GM23338 (cell line): ENCODE data around the gene HYAL2. TPM values are rescaled to one million over a fixed set of nuclear protein-coding genes. Genes with fewer than 3 reads are reported as not detected.

Experiments used
- CREB1 ChIP-seq: fragments of 250-450 bp; sonication (Bioruptor Pico); IDR thresholded peaks from 2 replicates; pipeline ENCODE4 v1.5.0; 2020; ENCODE audit warnings: low read depth, mild to moderate bottlenecking, moderate library complexity
- EZH2 ChIP-seq: fragments of 200-600 bp; sonication (generic); IDR thresholded peaks from one replicate; pipeline ENCODE4 v1.8.0; 2017; ENCODE audit warnings: antibody characterized with exemption, mild to moderate bottlenecking, low read depth; ENCODE audit not compliant: unreplicated experiment
- JUNB ChIP-seq: IDR thresholded peaks from one replicate; pipeline ENCODE4 v1.6.1; 2016; ENCODE audit warnings: antibody characterized with exemption; ENCODE audit not compliant: unreplicated experiment
- NANOG ChIP-seq: IDR thresholded peaks from 2 replicates; pipeline ENCODE4 v1.6.1; 2016; ENCODE audit warnings: antibody characterized with exemption, borderline replicate concordance
- STAT1 ChIP-seq: IDR thresholded peaks from one replicate; pipeline ENCODE4 v1.6.1; 2016; ENCODE audit warnings: antibody characterized with exemption; ENCODE audit not compliant: unreplicated experiment
- ZNF114 ChIP-seq: fragments of 250-450 bp; sonication (Bioruptor Pico); IDR thresholded peaks from 2 replicates; pipeline ENCODE4 v1.5.0; 2020; ENCODE audit warnings: mild to moderate bottlenecking, moderate library complexity
- ZNF331 ChIP-seq: fragments of 250-450 bp; sonication (Bioruptor Pico); IDR thresholded peaks from 2 replicates; pipeline ENCODE4 v1.5.0; 2020; ENCODE audit warnings: low read depth, mild to moderate bottlenecking, moderate library complexity
- polyA plus RNA-seq: library from polyadenylated mRNA; unstranded; fragments of >200 nt; fragmentation: Nextera tagmentation; extraction: Ambion mirVana; gene quantifications from 2 replicates; pipeline ENCODE4 v1.2.1, GENCODE V29; 2016
- total RNA-seq: library from RNA; depleted of rRNA; stranded (reverse); fragments of >200 nt; shearing (Covaris generic); gene quantifications from 2 replicates; pipeline ENCODE4 v1.2.3, GENCODE V29; 2014
- TF ChIP-seq, protein P1 (sequence below): fragments of 250-450 bp; sonication (Bioruptor Pico); IDR thresholded peaks from 2 replicates; pipeline ENCODE4 v1.5.0; 2020; ENCODE audit warnings: mild to moderate bottlenecking, moderate library complexity
- TF ChIP-seq, protein P2 (sequence below): IDR thresholded peaks from one replicate; pipeline ENCODE4 v1.6.1; 2018; ENCODE audit warnings: antibody characterized with exemption; ENCODE audit not compliant: unreplicated experiment

HYAL2 gene
- total and polyA plus RNA-seq, 2 experiments from 2014 or later = 28.9 to 74.3 TPM

DNA sequence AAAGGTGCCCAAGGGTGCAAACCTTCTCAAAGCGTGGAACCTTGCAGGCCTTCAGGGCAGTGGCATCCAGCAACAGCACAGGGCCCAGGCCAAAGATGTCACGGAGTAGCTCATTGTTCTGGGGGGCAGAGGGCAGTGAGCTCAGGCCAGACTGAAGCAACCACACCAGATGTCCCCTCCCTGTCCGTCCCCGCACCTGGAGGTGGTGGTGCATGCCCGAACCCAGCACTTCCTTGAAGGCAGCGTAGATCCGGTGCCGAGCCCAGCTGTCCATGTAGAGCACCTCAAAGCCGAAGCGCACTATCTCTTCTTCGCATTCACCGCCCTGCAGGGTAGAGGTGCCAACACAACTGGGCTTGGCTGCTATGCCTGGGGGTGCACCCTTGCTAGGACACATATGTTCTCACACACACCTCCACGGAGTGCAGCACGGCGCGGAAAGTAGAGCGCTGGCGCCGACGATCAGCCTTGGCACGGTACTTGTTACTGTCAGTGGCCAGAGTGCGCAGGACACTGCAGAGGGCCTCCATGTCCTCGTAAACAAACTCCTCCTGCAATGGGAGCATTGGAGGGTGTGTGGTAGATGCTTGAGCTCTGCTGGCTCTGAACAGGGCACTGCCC, 34.0 kb downstream of the HYAL2 start (continued):
- TF ChIP-seq, protein P1, sequence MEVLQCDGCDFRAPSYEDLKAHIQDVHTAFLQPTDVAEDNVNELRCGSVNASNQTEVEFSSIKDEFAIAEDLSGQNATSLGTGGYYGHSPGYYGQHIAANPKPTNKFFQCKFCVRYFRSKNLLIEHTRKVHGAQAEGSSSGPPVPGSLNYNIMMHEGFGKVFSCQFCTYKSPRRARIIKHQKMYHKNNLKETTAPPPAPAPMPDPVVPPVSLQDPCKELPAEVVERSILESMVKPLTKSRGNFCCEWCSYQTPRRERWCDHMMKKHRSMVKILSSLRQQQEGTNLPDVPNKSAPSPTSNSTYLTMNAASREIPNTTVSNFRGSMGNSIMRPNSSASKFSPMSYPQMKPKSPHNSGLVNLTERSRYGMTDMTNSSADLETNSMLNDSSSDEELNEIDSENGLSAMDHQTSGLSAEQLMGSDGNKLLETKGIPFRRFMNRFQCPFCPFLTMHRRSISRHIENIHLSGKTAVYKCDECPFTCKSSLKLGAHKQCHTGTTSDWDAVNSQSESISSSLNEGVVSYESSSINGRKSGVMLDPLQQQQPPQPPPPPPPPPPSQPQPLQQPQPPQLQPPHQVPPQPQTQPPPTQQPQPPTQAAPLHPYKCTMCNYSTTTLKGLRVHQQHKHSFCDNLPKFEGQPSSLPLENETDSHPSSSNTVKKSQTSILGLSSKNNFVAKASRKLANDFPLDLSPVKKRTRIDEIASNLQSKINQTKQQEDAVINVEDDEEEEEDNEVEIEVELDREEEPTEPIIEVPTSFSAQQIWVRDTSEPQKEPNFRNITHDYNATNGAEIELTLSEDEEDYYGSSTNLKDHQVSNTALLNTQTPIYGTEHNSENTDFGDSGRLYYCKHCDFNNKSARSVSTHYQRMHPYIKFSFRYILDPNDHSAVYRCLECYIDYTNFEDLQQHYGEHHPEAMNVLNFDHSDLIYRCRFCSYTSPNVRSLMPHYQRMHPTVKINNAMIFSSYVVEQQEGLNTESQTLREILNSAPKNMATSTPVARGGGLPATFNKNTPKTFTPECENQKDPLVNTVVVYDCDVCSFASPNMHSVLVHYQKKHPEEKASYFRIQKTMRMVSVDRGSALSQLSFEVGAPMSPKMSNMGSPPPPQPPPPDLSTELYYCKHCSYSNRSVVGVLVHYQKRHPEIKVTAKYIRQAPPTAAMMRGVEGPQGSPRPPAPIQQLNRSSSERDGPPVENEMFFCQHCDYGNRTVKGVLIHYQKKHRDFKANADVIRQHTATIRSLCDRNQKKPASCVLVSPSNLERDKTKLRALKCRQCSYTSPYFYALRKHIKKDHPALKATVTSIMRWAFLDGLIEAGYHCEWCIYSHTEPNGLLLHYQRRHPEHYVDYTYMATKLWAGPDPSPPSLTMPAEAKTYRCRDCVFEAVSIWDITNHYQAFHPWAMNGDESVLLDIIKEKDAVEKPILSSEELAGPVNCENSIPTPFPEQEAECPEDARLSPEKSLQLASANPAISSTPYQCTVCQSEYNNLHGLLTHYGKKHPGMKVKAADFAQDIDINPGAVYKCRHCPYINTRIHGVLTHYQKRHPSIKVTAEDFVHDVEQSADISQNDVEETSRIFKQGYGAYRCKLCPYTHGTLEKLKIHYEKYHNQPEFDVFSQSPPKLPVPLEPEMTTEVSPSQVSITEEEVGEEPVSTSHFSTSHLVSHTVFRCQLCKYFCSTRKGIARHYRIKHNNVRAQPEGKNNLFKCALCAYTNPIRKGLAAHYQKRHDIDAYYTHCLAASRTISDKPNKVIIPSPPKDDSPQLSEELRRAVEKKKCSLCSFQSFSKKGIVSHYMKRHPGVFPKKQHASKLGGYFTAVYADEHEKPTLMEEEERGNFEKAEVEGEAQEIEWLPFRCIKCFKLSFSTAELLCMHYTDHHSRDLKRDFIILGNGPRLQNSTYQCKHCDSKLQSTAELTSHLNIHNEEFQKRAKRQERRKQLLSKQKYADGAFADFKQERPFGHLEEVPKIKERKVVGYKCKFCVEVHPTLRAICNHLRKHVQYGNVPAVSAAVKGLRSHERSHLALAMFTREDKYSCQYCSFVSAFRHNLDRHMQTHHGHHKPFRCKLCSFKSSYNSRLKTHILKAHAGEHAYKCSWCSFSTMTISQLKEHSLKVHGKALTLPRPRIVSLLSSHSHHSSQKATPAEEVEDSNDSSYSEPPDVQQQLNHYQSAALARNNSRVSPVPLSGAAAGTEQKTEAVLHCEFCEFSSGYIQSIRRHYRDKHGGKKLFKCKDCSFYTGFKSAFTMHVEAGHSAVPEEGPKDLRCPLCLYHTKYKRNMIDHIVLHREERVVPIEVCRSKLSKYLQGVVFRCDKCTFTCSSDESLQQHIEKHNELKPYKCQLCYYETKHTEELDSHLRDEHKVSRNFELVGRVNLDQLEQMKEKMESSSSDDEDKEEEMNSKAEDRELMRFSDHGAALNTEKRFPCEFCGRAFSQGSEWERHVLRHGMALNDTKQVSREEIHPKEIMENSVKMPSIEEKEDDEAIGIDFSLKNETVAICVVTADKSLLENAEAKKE (CRISPR knock-in tag) = no peak
- TF ChIP-seq EZH2 = no peak
- no peak for TF ChIP-seq ZNF331 (CRISPR knock-in tag)
- TF ChIP-seq, protein P2, sequence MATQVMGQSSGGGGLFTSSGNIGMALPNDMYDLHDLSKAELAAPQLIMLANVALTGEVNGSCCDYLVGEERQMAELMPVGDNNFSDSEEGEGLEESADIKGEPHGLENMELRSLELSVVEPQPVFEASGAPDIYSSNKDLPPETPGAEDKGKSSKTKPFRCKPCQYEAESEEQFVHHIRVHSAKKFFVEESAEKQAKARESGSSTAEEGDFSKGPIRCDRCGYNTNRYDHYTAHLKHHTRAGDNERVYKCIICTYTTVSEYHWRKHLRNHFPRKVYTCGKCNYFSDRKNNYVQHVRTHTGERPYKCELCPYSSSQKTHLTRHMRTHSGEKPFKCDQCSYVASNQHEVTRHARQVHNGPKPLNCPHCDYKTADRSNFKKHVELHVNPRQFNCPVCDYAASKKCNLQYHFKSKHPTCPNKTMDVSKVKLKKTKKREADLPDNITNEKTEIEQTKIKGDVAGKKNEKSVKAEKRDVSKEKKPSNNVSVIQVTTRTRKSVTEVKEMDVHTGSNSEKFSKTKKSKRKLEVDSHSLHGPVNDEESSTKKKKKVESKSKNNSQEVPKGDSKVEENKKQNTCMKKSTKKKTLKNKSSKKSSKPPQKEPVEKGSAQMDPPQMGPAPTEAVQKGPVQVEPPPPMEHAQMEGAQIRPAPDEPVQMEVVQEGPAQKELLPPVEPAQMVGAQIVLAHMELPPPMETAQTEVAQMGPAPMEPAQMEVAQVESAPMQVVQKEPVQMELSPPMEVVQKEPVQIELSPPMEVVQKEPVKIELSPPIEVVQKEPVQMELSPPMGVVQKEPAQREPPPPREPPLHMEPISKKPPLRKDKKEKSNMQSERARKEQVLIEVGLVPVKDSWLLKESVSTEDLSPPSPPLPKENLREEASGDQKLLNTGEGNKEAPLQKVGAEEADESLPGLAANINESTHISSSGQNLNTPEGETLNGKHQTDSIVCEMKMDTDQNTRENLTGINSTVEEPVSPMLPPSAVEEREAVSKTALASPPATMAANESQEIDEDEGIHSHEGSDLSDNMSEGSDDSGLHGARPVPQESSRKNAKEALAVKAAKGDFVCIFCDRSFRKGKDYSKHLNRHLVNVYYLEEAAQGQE = no peak
- no peak for TF ChIP-seq CREB1 (CRISPR knock-in tag)
- TF ChIP-seq ZNF114 (CRISPR knock-in tag) = no peak
- no peak for TF ChIP-seq STAT1
- no peak for TF ChIP-seq JUNB
- TF ChIP-seq NANOG = no peak
